HUDEP-2 (cell line): ENCODE measurements around the gene C21orf58.

ENCODE experiments used
- DNase-seq, 76 experiments: peaks; one replicate each; lab custom pipeline; 2025; ENCODE audit not compliant: unreplicated experiment in 76 of 76; lab: John Stamatoyannopoulos, UW

C21orf58 gene

GRCh38 chr21:46297338-46298271, 26.1 kb downstream of the C21orf58 start:
- DNase-seq: no peak

GRCh38 chr21:46295996-46296752, 27.5 kb downstream of the C21orf58 start:
- no peak for DNase-seq

- peak in 1 of 76 experiments; percentile 16 for DNase-seq
Observed at GRCh38 chr21:46295177-46295770, 28.4 kb downstream of the C21orf58 start.

- DNase-seq: peak in 62 of 76 experiments; percentile 12 to 86 (median 44)
Observed at GRCh38 chr21:46294647-46295176, 29.0 kb downstream of the C21orf58 start.

GRCh38 chr21:46291561-46291960, 32.1 kb downstream of the C21orf58 start:
- DNase-seq: no peak

GRCh38 chr21:46289655-46290179, 34.0 kb downstream of the C21orf58 start:
- DNase-seq: no peak

DNA sequence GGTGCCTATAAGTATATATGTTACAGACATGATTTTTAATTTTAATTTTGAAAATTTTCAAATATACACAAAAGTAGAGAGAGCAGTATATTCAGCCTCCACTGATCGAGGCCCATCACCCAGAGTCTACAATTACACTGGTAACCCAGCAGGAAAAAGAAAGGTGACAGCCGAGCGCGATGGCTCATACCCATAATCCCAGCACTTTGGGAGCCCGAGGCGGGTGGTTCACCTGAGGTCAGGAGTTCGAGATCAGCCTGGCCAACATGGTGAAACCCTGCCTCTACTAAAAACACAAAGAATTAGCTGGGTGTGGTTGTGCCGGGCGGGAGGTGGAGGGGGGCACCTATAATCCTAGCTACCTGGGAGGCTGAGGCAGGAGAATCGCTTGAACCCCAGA, 36.1 kb downstream of the C21orf58 start:
- DNase-seq: no peak

- DNase-seq: peak in 4 of 76 experiments; percentile 36 to 63 (median 50)
Observed at GRCh38 chr21:46286648-46287002, 37.0 kb downstream of the C21orf58 start.

DNA sequence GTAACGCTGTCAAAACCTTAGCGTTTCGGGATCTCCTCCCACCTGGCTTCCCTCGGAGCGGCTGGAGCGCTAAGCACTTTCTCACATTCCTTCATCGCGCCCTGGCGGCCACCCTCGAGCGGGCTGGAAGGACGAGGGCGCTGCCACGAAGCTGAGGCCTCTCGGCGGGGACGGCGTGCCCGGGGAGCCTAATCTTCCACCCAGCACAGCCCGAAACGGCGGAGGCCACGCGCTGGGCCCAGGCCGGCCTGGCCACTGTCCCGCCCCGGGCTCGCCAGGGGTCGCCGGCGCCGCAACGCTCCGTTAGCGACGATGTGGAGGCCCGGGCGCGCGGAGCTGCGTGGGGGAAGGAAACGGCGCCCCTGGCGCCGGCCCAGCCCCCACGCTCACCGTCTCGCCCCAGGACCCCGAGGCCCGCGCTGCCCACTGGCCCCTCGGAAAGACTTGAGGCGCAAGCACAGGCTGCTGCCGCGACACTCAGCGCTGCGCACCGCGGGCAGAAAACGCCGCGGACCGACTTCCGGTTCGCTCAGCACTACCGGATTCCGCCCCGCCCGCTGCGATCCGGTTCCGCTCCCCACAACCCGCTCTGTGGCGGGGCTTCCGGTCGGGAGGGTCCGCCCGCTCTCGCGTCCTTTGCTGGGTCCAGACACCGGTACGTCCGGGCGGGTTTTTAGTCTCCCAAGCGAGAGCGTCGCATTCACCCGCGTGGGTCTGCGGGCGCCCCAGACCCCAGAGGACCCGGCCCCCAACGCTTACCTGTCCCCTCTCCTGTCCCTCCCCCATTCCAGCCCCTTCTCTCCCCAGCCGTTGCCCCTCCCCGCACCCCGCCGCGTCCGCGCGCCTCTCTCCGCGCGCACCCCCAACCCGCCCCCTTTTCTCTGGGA, 37.7 kb downstream of the C21orf58 start, which contains the start of gene YBEY:
TSS of gene YBEY (plus strand) at position 582 of the 887 bp plus-strand sequence. CDS start 572 bp downstream, outside the sequence.
- DNase-seq: peak in 73 of 76 experiments; percentile 27 to 93 (median 82)

DNA sequence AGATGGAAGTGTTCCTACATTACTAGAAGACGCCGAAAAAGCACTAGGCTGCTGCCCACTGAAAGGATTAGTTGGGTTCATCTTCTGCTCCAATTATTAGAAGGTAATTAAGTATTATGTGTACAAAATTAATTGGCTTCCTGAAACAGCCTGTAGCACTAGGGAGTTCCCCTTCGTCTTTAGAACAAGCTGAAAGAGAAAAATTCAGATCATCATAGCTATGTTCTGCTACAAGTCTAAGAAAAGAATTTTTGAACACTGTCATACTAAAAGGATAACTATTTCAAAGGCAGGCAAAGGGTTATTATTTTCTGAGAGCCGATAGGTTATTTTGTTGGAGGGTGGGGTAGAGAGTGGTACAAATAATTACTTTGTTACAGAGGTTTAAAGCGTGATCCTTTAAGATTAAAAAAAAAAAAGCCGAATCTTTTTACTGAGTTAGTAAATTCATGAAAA, 38.4 kb downstream of the C21orf58 start, which contains the start of gene MCM3AP:
TSS of gene MCM3AP (minus strand) at position 406 of the 456 bp plus-strand sequence. CDS start at position 81, 325 bp downstream.
- no peak for DNase-seq

- no peak for DNase-seq
Observed at GRCh38 chr21:46284733-46285132, 38.9 kb downstream of the C21orf58 start.

DNA sequence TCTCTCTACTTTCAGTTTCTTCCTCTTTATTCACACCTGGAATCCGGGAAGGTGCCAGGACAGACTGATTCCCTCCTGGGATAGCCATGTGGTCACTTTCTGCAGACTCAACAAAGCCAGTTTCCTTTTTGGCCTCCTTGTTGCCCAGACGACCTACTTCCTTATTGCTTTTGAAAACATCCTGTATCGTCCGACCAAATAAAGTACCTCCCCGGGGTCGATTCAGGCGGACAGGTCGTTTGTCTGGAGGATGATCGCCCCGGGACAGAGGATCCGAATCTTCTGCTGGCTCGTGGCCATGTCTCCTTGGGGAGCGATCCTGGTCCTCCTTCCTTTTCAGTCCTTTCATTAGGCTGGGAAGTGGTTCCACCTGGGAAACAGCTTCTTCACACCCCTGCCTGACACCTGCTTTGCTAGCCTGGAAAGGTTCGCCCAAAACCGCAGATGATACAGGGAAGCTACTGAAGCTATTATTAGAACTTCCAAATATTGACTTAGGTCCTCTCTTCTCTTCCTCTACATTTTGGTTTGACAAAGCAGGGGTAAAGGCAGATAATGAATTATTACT, 39.5 kb downstream of the C21orf58 start:
- peak in 1 of 76 experiments; percentile 3 for DNase-seq

DNA sequence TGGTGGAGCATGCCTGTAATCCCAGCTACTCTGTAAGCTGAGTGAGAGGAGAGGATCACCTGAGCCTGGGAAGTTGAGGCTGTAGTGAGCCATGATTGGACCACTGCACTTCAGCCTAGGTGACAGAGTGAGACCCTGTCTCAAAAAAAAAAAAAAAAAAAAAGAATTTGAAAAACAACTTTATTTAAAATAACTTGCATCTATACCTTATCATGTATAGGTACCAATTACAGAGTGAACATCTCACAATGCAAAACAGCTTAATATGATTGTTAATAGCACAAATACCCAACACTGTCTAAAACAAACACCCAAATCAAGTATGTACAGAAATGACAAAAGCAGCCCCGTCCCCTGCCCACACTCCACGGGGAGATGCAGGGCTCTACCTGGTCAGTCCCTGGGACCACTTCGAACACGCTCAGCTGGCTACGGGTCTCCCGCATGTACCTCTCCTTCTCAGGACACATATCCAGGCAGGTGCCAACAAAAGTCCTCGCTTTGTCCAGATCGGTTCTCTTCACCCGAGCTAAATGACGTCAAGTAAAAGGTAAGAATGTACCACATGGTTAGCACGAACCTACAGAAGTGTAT, 48.8 kb downstream of the C21orf58 start:
- DNase-seq: no peak

DNA sequence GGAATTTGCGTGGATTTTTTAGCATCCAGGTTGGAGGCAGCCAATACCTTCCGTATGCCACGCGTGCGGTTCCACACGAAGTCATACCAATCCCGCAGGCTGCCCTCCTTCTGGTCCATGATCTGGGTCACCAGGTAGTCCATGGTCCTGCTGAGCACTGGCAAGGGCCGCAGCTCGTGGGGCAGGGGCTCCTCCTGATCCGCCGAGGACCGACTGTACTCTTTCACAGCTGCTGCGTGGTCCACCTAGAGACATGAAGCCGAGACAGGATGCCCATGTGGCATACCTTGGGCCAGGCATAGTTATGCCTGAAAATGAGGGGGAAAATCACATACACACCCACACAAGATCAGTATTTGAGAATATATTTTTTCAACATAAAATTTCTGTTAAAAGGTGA, 50.3 kb downstream of the C21orf58 start:
- DNase-seq: no peak

GRCh38 chr21:46269466-46269865, 54.2 kb downstream of the C21orf58 start:
- no peak for DNase-seq

GRCh38 chr21:46268371-46268770, 55.3 kb downstream of the C21orf58 start:
- DNase-seq: no peak

- DNase-seq: no peak
Observed at GRCh38 chr21:46266946-46267345, 56.7 kb downstream of the C21orf58 start.

GRCh38 chr21:46265736-46266525, 57.7 kb downstream of the C21orf58 start:
- no peak for DNase-seq
